HEK293 (cell line): ENCODE results near the gene RGPD8.
"Not testable (repeated sequence)": the region's sequence is repeated elsewhere in the genome, so short reads cannot be mapped to it uniquely, and the experiment has no call there.

Source experiments
- CTCF ChIP-seq: fragments of 450-650 bp; formaldehyde crosslinking; IDR thresholded peaks from 2 replicates; pipeline ENCODE4 v1.5.1; 2016; ENCODE audit warnings: missing biosample characterization, missing genetic modification characterization
- ZNF248 ChIP-seq: fragments of 450-650 bp; formaldehyde crosslinking; IDR thresholded peaks from 2 replicates; pipeline ENCODE4 v1.5.1; 2017; ENCODE audit warnings: missing biosample characterization, missing genetic modification characterization
- ZNF341 ChIP-seq: fragments of 450-650 bp; formaldehyde crosslinking; IDR thresholded peaks from 2 replicates; pipeline ENCODE4; 2016; ENCODE audit warnings: low read depth, missing biosample characterization, missing genetic modification characterization
- ZNF391 ChIP-seq: fragments of 450-650 bp; formaldehyde crosslinking; IDR thresholded peaks from 2 replicates; pipeline ENCODE4 v1.5.1; 2016; ENCODE audit warnings: low read depth, missing biosample characterization, missing genetic modification characterization, borderline replicate concordance

GRCh38 chr2:112416860-112417259 lies 16.6 kb downstream of the RGPD8 start:
- TF ChIP-seq CTCF (tag by site-specific recombination); ZNF341; ZNF248 (tag by site-specific recombination); ZNF391: not testable (repeated sequence)
